GM15510 (cell line): ENCODE results near the gene CENPB.

Source experiments
- POLR2A ChIP-seq: IDR thresholded peaks from 3 replicates; pipeline ENCODE4 v1.6.1; 2011; ENCODE audit warnings: borderline replicate concordance; ENCODE audit not compliant: insufficient read length; ENCODE audit errors: extremely low read depth

Gene CENPB

DNA sequence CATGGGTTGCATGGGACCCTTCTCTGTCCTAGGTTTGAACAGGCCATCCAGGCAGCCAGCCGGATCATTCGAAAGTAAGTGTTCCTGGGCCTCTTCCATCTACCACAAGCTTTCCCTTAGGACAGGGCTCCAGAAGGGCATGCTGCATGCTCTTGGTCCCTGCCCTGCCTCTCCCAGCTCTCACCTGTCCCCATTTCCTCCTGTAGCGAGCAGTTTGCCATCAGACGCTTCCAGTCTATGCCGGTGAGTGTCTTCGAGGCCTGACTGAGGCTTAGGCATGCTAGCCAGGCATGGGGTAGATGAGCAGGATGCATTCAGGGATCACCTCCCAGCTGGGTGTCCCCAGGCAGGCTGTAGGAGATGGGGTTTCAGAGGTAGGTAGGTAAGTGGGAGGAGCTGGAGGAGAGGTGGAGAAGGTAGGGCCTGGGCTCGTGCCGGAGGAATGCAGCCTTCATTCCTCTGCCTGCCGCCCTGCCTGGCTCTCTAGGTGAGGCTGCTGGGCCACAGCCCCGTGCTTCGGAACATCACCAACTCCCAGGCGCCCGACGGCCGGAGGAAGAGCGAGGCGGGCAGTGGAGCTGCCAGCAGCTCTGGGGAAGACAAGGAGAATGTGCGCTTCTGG lies 13.8 kb upstream of the CENPB start:
- TF ChIP-seq POLR2A, result no peak

DNA sequence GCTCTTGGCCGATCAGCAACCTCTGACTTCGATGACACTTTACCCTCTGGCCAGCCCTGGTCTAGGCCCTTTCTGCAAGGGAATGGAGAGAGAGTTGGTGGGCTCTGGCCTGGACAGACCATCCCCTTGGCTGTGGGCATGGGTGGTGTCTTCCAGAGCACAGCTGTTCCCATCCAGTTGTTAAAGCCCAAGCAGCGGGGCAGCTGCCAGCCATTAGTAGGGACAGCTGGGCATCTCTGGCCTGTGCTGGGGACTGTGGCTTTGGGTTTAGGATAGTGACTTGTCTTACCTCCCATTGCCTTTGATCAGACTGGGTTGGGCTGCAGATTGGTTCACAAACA lies 12.3 kb upstream of the CENPB start:
- TF ChIP-seq POLR2A, result no peak

DNA sequence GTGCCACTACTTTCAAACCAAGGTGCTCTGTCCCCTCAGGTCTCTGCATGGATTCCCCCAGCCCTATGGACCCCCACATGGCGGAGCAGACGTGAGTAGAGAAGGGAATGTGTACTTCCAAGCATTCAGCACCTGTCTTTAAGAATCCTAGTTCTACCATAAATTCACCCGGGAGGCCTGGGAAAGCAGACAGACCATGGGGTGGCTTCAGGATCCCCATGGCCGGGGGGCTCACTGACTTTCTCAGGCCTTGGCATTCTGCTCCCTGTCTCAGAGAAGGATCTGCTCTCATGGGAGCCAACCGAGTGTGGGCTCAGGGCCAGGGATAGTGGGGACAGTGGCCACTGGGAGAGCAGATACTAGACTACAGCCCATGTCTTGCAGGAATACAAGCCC lies 11.8 kb upstream of the CENPB start:
- no peak for TF ChIP-seq POLR2A

DNA sequence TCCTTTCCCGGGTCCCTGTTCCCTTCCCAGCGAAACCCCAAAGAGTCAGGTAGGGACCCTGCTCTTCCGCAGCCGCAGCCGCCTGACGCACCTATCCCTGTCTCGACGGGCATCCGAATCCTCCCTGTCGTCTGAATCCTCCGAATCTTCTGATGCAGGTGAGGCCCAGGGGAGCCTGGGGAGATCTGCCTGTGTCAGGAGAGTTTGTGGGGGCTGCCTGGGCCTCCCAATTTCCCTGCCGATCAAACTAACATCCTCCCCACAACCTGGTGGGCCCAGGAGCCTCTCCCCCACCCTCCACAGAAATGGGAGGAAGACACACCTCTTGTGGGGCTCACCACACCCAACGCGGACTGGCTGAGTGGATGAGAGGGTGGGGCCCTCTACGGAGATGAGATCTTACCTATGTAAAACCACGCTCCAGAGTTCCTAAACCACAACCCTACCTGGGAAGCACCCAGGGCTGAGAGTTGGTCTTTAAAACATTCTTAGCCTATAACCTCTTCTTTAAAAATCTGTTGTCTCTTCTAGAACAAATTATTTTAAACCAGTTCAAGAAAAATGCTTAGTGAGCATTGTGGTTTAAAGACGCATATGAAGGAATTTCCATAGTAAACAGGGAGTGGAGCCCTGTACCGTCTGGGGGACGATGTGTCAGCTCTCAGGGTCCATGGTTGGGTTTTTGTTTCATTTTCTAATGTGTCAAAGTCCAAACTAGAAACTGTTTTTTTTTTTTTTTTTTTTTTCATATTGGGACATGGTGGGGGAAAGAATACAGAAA lies 11.2 kb upstream of the CENPB start:
- TF ChIP-seq POLR2A, result no peak

DNA sequence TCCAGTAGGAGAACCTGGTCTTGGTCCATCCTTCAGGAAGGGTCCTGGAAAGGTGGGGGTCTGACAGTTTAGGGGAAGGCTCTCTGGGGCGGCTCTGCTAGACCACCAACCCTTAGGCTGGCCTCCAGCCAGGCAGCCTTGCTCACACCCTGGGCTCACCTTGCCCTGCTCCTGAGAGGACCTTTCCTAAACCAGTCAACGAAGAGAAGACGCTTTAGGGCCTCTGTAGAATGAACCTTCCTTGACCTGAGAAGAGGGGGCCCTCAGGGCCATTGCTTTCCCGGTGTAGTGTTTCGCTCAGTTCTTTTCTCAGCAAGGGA lies 10.6 kb upstream of the CENPB start:
- no peak for TF ChIP-seq POLR2A

DNA sequence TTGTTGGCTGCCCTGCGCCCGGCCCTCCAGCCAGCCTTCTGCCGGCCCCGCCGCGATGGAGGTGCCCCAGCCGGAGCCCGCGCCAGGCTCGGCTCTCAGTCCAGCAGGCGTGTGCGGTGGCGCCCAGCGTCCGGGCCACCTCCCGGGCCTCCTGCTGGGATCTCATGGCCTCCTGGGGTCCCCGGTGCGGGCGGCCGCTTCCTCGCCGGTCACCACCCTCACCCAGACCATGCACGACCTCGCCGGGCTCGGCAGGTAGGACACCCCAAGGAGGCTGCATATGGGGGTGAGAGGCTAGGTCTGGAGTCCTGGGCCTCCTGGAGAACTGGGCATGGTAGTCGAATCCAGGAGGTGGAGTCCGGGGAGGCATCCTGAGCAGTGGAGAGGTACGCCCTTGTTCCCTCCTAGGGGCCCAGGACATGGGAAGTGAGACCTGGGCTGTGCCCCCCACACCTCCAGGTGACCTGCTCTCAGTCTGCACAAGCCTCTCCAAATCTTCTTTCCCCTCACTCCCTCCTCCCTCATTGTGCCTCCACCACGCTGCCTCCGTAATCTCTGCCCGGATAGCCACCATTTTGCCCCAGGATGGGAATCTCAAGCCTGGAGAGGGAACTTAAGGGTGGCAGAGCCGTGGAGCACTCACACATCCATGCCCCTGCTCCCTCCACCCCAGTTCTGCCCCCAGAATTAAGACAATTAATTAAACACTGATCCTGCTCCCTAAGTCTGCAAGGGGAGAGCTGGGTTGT lies 10.1 kb upstream of the CENPB start:
- no peak for TF ChIP-seq POLR2A

DNA sequence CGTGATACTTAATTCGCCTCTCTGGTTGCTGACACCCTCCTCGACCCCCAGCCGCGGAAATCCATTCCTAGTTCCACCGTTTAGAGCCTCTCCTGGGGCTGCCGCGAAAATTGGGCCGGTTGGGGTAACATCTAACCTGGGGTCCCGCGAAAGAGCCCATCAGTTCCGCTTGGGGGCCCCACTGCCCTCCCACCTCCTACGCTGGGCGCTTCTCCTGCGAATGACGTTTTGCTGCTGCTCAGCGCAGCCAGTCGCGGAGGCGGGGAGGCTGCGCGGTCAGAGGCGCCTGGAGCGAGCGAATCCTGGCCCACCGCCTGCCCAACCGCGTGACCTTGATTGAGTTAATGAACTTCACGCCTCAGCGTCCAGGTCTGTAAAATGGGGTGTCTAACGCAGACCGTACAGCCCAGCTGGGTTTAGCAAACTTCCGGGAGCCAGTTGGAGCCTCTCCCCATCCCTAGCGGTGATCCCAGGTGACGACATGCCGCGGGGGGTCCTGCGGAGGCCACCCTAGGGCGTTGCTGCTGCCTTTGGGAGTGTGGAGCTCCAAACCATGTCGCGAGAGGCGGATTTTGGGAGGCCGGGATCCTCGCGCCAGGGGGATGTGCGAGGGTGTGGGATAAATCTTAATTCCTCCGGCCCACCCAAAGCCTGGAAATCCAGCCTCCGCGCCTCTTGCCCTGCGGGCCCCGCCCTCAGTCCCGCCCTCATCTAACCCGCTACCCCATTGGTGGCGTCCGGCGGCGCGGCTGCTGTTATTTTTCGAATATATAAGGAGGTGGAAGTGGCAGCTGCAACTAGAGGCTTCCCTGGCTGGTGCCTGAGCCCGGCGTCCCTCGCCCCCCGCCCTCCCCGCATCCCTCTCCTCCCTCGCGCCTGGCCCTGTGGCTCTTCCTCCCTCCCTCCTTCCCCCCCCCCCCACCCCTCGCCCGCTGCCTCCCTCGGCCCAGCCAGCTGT lies 9.2 kb upstream of the CENPB start, which contains the start of gene CDC25B:
Gene CDC25B (plus strand): TSS at position 800 of the 958 bp plus-strand sequence. CDS start 222 bp downstream, outside the sequence.
- TF ChIP-seq POLR2A, result peak; percentile 60

DNA sequence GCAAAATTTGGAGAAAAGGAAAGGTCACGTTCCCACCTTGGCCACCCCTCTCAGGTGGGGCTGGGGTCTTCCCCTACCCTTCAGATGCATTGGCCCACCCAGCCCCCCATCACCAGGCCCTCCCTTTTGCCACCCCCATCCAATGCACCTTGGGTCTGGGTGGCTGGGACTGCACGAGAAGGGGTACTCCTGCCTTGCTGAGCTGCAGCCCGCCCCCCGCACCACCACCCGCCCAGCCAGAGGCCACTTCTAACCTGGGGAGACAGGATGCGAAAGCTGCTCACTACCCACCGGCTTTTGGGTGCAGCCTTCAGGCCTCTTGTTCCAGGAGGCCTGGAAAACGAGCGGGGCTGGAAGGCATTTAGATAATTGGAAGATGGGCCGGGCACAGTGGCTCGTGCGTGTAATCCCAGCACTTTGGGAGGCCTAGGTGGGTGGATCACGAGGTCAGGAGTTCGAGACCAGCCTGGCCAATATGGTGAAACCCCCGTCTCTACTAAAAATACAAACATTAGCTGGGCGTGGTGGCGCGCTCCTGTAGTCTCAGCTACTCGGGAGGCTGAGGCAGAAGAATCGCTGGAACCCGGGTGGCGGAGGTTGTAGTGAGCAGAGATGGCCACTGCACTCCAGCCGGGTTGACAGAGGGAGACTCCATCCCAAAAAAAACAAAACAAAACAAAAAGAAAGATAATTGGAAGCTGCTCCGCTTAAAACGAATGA lies 8.3 kb upstream of the CENPB start:
- TF ChIP-seq POLR2A, result no peak

DNA sequence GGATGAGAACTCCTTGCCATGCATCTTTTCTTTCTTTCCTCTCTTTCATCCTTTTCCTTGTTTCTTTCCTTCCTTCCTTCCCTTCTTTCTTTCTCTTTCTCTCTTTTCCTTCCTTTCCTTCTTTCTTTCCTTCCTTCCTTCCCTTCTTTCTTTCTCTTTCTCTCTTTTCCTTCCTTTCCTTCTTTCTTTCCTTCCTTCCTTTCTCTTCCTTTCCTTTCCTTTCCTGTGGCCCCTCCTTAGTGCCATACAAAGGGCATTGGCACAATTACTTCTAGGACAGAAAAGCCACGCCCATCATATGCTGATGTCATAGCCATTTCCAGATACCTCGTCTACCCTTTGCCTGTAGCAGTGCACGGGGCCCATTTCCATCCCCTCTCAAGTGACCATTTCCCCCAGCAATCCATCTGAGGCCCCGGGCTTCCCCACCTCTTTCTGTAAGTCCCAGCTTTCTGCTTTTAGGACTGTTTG lies 2.2 kb upstream of the CENPB start:
- no peak for TF ChIP-seq POLR2A

DNA sequence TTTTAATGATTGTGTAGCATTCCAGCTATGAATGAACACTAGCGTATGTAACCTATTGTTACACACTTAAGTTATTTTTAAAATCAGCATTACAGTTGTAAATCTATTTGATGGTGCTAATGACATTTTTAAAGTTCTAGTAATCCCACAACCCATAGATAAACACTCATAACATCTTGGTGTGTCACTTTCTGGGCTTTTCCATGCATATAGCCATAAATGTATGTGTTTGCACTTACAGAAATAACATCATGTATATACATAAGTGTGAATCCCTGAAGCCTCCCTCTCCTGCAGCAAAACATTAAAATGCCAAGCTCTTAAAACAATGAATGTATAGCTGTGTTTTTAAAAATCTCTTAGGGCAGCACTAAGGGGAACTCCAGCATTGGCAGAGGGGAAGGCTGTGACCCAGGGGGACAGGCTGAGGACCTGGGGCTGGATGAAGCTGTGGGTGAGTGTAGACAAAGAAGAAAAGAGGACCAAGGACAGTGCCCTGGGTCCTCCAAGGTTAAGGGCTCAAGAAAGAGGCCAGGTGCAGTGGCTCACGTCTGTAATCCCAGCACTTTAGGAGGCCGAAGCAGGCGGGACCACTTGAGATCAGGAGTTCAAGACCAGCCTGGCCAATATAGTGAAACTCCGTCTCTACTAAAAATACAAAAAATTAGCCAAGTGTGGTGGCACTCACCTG lies 929 bp upstream of the CENPB start:
- TF ChIP-seq POLR2A, result no peak

DNA sequence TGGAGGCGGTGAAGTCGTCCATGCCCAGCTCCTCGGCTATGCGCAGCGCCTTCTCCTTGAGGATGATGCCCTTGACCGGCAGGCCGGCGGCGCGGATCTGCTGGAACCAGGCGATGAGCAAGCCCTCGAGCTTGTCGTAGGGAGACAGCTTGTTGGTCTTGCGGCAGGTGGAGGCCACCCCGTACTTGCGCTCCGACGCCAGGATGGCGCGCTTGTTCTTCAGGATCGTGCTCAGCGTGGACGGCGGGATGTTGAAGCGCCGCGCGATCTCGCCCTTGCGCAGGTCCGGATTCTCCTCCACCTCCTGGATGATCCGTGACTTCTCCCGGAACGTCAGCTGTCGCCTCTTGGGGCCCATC lies 435 bp downstream of the CENPB start:
- TF ChIP-seq POLR2A, result no peak

DNA sequence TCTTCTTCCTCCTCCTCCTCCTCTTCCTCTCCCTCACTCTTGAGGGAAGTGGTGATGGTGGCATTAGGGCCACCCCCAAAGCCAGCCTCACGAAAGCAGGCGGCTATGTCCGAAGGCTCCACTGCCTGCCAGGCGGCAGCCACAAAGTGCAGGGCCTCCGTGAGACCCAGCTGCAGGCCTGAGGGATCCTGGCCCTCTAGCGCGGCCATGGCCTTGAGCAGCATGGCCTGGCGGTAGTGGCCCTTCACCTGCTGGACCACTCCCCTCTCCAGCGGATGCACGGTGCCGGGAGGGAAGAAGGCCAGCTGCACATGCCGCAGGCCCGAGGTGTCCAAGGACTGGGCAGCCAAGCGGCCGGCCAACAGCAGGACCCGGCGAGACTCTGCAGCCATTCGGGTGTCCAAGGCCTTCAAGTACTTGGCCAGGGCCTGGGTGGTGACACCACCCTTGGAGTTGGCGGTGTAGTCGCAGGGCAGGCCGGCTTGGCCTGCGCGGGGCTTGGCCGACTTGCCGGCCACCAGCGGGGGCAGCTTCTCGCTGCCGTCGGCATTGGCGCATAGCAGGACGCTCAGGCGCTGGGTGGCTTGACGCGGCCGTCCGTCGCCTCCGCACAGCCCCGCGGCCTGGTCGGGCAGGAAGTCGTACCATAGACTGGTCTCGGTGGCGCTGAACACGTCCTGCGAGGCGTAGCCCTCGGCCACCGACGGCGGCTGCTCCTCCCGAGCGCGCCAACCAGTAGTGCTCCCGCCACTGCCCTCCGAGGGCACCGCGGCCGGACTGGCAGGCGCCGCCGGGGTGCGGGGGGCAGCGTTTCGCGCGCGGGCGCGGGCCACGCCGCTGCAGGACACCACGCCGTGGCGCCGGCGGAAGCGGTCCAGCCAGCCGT lies 1.1 kb downstream of the CENPB start:
- TF ChIP-seq POLR2A, result no peak

DNA sequence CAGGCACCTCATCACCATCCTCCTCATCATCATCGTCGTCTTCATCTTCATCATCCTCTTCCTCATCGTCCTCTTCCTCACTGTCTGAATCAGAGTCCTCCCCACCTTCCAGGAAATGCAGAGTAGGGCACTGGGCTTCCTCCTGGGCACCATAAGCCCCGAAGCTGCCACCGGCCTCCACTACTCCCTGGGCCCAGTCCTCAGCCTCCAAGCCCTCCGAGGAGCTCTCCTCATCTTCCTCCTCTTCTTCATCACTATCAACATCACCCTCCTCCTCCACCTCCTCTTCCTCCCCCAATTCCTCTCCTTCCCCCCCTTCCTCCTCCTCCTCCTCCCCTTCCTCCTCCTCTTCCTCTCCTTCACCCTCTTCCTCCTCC lies 1.7 kb downstream of the CENPB start:
- TF ChIP-seq POLR2A, result no peak
